HG03565 (cell line): ENCODE results near the gene FAM78B.

Source experiments
- ATAC-seq: cut with Tn5 transposase; IDR thresholded peaks from one replicate; pipeline ENCODE4 v1.9.1; 2021; ENCODE audit warnings: mild to moderate bottlenecking, moderate library complexity; ENCODE audit not compliant: unreplicated experiment

Gene FAM78B

DNA sequence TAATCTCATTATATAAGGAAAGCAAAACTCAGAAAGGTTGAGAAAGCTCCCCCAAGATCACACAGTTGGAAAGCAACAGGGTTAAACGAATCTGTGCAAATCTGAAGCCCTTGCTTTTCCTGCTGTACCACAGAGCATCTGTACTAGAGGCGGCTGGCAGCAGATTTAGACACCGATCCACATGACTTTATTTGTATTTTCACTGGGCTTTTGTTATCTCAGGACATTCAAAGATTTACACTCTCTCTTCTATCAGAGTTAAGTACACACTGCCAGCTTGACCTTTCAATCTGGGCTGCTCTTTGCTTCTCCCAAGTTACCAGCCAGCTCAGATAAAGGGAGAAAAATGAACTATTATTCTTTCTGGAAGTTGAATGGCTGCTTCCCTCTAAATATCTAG, 146.6 kb downstream of the FAM78B start:
- ATAC-seq, result no peak
